GM23248 (cell line): Measurements from ENCODE around the gene PSMG3.

ENCODE experiments used
- EZH2 ChIP-seq: fragments of 200-600 bp; sonication (generic); IDR thresholded peaks from 2 replicates; pipeline ENCODE4 v1.6.1; 2018; ENCODE audit warnings: antibody characterized with exemption, mild to moderate bottlenecking; ENCODE audit not compliant: insufficient read depth, poor library complexity, severe bottlenecking
- EZH2phosphoT487 ChIP-seq: fragments of 200-600 bp; sonication (generic); IDR thresholded peaks from 2 replicates; pipeline ENCODE4 v1.6.1; 2018; ENCODE audit warnings: antibody characterized with exemption, moderate library complexity, mild to moderate bottlenecking, low read depth; ENCODE audit not compliant: insufficient read depth

DNA sequence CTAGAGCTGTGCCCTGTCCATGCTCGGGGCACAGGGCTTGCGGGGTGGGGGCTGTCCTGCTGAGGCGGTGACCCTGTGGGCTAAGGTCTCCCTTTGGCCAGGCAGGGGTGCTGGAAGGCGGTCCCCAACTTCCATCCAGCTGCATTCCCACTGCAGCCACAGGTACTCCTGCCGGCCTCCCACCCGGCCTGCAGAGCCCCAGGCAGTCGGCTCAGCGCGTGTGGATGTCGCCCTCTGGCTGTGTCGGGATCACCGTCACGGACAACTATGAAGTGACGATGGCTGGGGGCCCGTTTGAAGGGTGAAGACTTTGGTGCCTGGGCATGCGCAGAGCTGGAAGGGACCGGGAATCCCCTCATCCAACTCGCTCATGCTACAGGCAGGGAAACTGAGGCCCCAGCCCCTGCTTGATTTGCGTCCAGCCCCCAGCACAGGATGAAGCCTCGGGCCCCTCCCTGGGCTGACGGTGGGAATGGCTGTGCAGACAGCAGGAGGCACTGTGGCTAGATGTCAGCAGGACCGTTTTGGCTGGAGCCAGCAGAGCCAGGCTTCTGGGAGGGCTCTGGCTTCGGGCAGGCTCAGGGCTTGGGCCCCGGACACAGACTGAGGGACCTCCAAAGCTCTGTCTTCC lies 11.5 kb downstream of the PSMG3 start:
- TF ChIP-seq EZH2: no peak
- no peak for TF ChIP-seq EZH2phosphoT487
